HEK293T (cell line): ENCODE measurements around the gene DOK1.

ENCODE experiments used
- CTCF ChIA-PET: fragments of 350-600 bp; formaldehyde crosslinking; extraction: SDS; loops from one replicate; lab custom pipeline; 2021; ENCODE audit warnings: antibody characterized with exemption, inconsistent platforms; lab: Yijun Ruan, JAX
- POLR2A ChIA-PET: fragments of 350-600 bp; formaldehyde crosslinking; extraction: SDS; loops from one replicate; lab custom pipeline; 2020; ENCODE audit warnings: antibody characterized with exemption, inconsistent platforms; lab: Yijun Ruan, JAX
- DNase-seq: peaks from one replicate; pipeline ENCODE4 v3.0.0; 2012; ENCODE audit warnings: mixed read lengths; ENCODE audit errors: extremely low spot score
- ARNT ChIP-seq: fragments of 450-650 bp; IDR thresholded peaks from 2 replicates; pipeline ENCODE4 v1.6.1; 2017; ENCODE audit warnings: mild to moderate bottlenecking
- BHLHE40 ChIP-seq: fragments of 450-650 bp; IDR thresholded peaks from 2 replicates; pipeline ENCODE4 v1.6.1; 2016; ENCODE audit warnings: mild to moderate bottlenecking, moderate library complexity, borderline replicate concordance
- CTBP1 ChIP-seq: fragments of 450-650 bp; IDR thresholded peaks from 2 replicates; pipeline ENCODE4 v1.6.1; 2016; ENCODE audit warnings: borderline replicate concordance
- ELF4 ChIP-seq: fragments of 450-650 bp; IDR thresholded peaks from 2 replicates; pipeline ENCODE4 v1.6.1; 2017; ENCODE audit warnings: antibody characterized with exemption
- FOXA1 ChIP-seq: fragments of 450-650 bp; IDR thresholded peaks from 2 replicates; pipeline ENCODE4 v1.6.1; 2016; ENCODE audit warnings: mild to moderate bottlenecking
- FOXK2 ChIP-seq: fragments of 450-650 bp; IDR thresholded peaks from 2 replicates; pipeline ENCODE4 v1.6.1; 2016; ENCODE audit warnings: mild to moderate bottlenecking
- FOXM1 ChIP-seq: fragments of 450-650 bp; IDR thresholded peaks from 2 replicates; pipeline ENCODE4 v1.6.1; 2017; ENCODE audit warnings: mild to moderate bottlenecking, borderline replicate concordance
- HDGF ChIP-seq: fragments of 450-650 bp; IDR thresholded peaks from 2 replicates; pipeline ENCODE4 v1.6.1; 2017; ENCODE audit warnings: antibody characterized with exemption, borderline replicate concordance
- L3MBTL2 ChIP-seq: fragments of 450-650 bp; conservative IDR thresholded peaks from 2 replicates; pipeline ENCODE4 v1.6.1; 2016; ENCODE audit warnings: mild to moderate bottlenecking
- LEF1 ChIP-seq: fragments of 450-650 bp; IDR thresholded peaks from 2 replicates; pipeline ENCODE4 v1.6.1; 2017; ENCODE audit warnings: mild to moderate bottlenecking, borderline replicate concordance
- NFRKB ChIP-seq: fragments of 450-650 bp; IDR thresholded peaks from 2 replicates; pipeline ENCODE4 v1.6.1; 2016; ENCODE audit warnings: mild to moderate bottlenecking, moderate library complexity
- PKNOX1 ChIP-seq: fragments of 450-650 bp; IDR thresholded peaks from 2 replicates; pipeline ENCODE4 v1.6.1; 2016
- SP1 ChIP-seq: fragments of 450-650 bp; IDR thresholded peaks from 2 replicates; pipeline ENCODE4 v1.6.1; 2017
- SUZ12 ChIP-seq: fragments of 450-650 bp; IDR thresholded peaks from 2 replicates; pipeline ENCODE4 v1.6.1; 2016; ENCODE audit warnings: mild to moderate bottlenecking
- TARDBP ChIP-seq: fragments of 450-650 bp; IDR thresholded peaks from 2 replicates; pipeline ENCODE4 v1.6.1; 2016
- ZNF384 ChIP-seq: fragments of 450-650 bp; IDR thresholded peaks from 2 replicates; pipeline ENCODE4 v1.6.1; 2016

The DOK1 gene

GRCh38 chr2:74515981-74516633 is 38.4 kb upstream of the DOK1 start:
- POLR2A ChIA-PET = interaction anchor here (0.7 kb wide), 1 partner anchor 9 kb away, joined by 3 read pairs; the partner anchor contains the start of gene PCGF1

GRCh38 chr2:74516650-74517049 is 37.9 kb upstream of the DOK1 start:
- POLR2A ChIA-PET = interaction anchor here (0.7 kb wide), 1 partner anchor 10 kb away, joined by 3 read pairs; the partner anchor contains the start of gene PCGF1
- TF ChIP-seq L3MBTL2 (no peak), ARNT (no peak)
- CTCF ChIA-PET = interaction anchor here (0.5 kb wide), 1 partner anchor 128 kb away, joined by 7 read pairs; no protein-coding TSS in a partner anchor
- no peak for DNase-seq

More at GRCh38 chr2:74515981-74516633, 38.4 kb upstream of the DOK1 start:
- CTCF ChIA-PET = no interaction called here
- DNase-seq = no peak
- TF ChIP-seq NFRKB (no peak), ZNF384 (no peak), FOXM1 (no peak), LEF1 (no peak), ELF4 (no peak), FOXK2 (no peak), ARNT (no peak), TARDBP (no peak), HDGF (no peak), PKNOX1 (no peak), SP1 (no peak), SUZ12 (no peak), FOXA1 (no peak), CTBP1 (no peak), L3MBTL2 (no peak), BHLHE40 (no peak)

GRCh38 chr2:74522516-74522915 is 32.0 kb upstream of the DOK1 start:
- DNase-seq = no peak
- TF ChIP-seq TARDBP (no peak), FOXK2 (no peak), ZNF384 (no peak), L3MBTL2 (no peak), ELF4 (no peak), ARNT (no peak), NFRKB (no peak), BHLHE40 (no peak), FOXM1 (no peak), LEF1 (no peak), SUZ12 (no peak), HDGF (no peak), PKNOX1 (no peak), FOXA1 (no peak), CTBP1 (no peak), SP1 (no peak)
- POLR2A ChIA-PET = interaction anchor here (1.2 to 1.3 kb wide), 2 partner anchors 14 to 29 kb away, joined by 4 to 5 read pairs; partner anchors contain the start of gene PCGF1
- CTCF ChIA-PET = interaction anchor here (1.3 kb wide), 1 partner anchor 66 kb away, joined by 5 read pairs; no protein-coding TSS in a partner anchor

GRCh38 chr2:74524005-74524404 is 30.5 kb upstream of the DOK1 start:
- no peak for TF ChIP-seq CTBP1
- DNase-seq = no peak
- ChIA-PET POLR2A (no interaction called here), CTCF (no interaction called here)

- ChIA-PET CTCF (no interaction called here), POLR2A (interaction anchor here (8.4 kb wide), 1 partner anchor 17 kb away, joined by 70 read pairs; the partner anchor contains the start of gene PCGF1)
- TF ChIP-seq L3MBTL2 (no peak), BHLHE40 (no peak), HDGF (no peak), FOXK2 (no peak), FOXM1 (no peak), PKNOX1 (no peak), ARNT (no peak), TARDBP (no peak), SP1 (no peak), NFRKB (no peak), SUZ12 (no peak), CTBP1 (no peak), ZNF384 (no peak), ELF4 (no peak), FOXA1 (no peak), LEF1 (no peak)
- DNase-seq = no peak
Observed at GRCh38 chr2:74524955-74525716, 29.4 kb upstream of the DOK1 start.
